A549 (cell line): ENCODE data around the gene GRK3. TPM values are rescaled to one million over a fixed set of nuclear protein-coding genes. Genes with fewer than 3 reads are reported as not detected.

Experiments used
- ATAC-seq, 2 experiments: fragments of 200-7000 bp in 1 of 2; fragments of >200 bp in 1 of 2; cut with Nextera tagmentation in 1 of 2; cut with Tn5 transposase in 1 of 2; 3 replicates each; pipeline versions ENCODE4 v1.8.0 to v1.9.1; 2018 to 2020; ENCODE audit warnings: mild to moderate bottlenecking in 1 of 2, moderate library complexity in 1 of 2
- CTCF ChIA-PET: fragments of 300-600 bp; sonication (Branson Sonifier 250); formaldehyde crosslinking; extraction: SDS; loops from one replicate; lab custom pipeline; 2021; ENCODE audit warnings: antibody characterized with exemption, inconsistent platforms; lab: Yijun Ruan, JAX
- POLR2A ChIA-PET: fragments of 350-600 bp; formaldehyde crosslinking; extraction: SDS; loops from one replicate; lab custom pipeline; 2021; ENCODE audit warnings: antibody characterized with exemption, inconsistent platforms; lab: Yijun Ruan, JAX
- DNase-seq, 2 experiments: peaks; one replicate each; pipeline versions ENCODE4 v3.0.0 to v3.0.0-alpha.2; 2011 to 2016; ENCODE audit warnings: low read depth in 1 of 2, low spot score in 1 of 2
- FAIRE-seq: peaks from 2 replicates; lab custom pipeline; 2011; peaks lifted over from hg19 to GRCh38; lab: Jason Lieb, UNC
- H3K27ac ChIP-seq, 2 experiments: fragments of >200 bp; sonication (Bioruptor Twin); formaldehyde crosslinking; 3 replicates each; pipeline ENCODE4 v1.5.1; 2016 to 2017
- H3K4me1 ChIP-seq: fragments of >200 bp; sonication (Bioruptor Twin); formaldehyde crosslinking; 3 replicates; pipeline ENCODE4 v1.6.1; 2016
- H3K4me2 ChIP-seq: fragments of >200 bp; sonication (Bioruptor Twin); formaldehyde crosslinking; 3 replicates; pipeline ENCODE4 v1.6.1; 2016
- H3K4me3 ChIP-seq: fragments of >200 bp; sonication (Bioruptor Twin); formaldehyde crosslinking; 3 replicates; pipeline ENCODE4 v1.5.1; 2016
- H3K9me3 ChIP-seq: fragments of >200 bp; sonication (Bioruptor Twin); formaldehyde crosslinking; 3 replicates; pipeline ENCODE4 v1.6.1; 2016
- BCL3 ChIP-seq: fragments of >200 bp; sonication (Bioruptor Twin); formaldehyde crosslinking; IDR thresholded peaks from 3 replicates; pipeline ENCODE4 v1.6.1; 2016
- CBX2 ChIP-seq: fragments of 200-600 bp; sonication (generic); IDR thresholded peaks from 2 replicates; pipeline ENCODE4 v1.6.1; 2016; ENCODE audit warnings: low read depth, mild to moderate bottlenecking, borderline replicate concordance
- CEBPB ChIP-seq, 2 experiments: fragments of >200 bp in 1 of 2; sonication (Bioruptor Twin) in 1 of 2; formaldehyde crosslinking in 1 of 2; IDR thresholded peaks; 2 replicates each; pipeline ENCODE4 v1.6.1; 2012 to 2016
- CHD2 ChIP-seq: fragments of 150-350 bp; IDR thresholded peaks from 2 replicates; pipeline ENCODE4 v1.6.1; 2014; ENCODE audit warnings: low read length; ENCODE audit not compliant: partially characterized antibody
- CHD4 ChIP-seq: fragments of 200-600 bp; sonication (generic); IDR thresholded peaks from 2 replicates; pipeline ENCODE4 v1.6.1; 2016; ENCODE audit warnings: antibody characterized with exemption, mild to moderate bottlenecking, borderline replicate concordance
- ESRRA ChIP-seq: fragments of 150-350 bp; IDR thresholded peaks from 2 replicates; pipeline ENCODE4 v1.6.1; 2014; ENCODE audit warnings: mild to moderate bottlenecking, low read length, borderline replicate concordance
- FOSL2 ChIP-seq, 2 experiments: fragments of 450-650 bp in 1 of 2; fragments of >200 bp in 1 of 2; sonication (Bioruptor Twin) in 1 of 2; formaldehyde crosslinking; IDR thresholded peaks; 2 replicates each; pipeline versions ENCODE4 v1.5.0 to v1.6.1; 2016 to 2020; ENCODE audit warnings: mild to moderate bottlenecking in 1 of 2, moderate library complexity in 1 of 2
- HDAC2 ChIP-seq: fragments of 200-600 bp; sonication (generic); IDR thresholded peaks from 2 replicates; pipeline ENCODE4 v1.6.1; 2016
- HEYL ChIP-seq: fragments of 250-450 bp; sonication (Bioruptor Pico); IDR thresholded peaks from 2 replicates; pipeline ENCODE4 v1.8.0; 2021; ENCODE audit warnings: mild to moderate bottlenecking, moderate library complexity
- HOXA7 ChIP-seq: fragments of 250-450 bp; sonication (Bioruptor Pico); IDR thresholded peaks from 2 replicates; pipeline ENCODE4 v1.5.0; 2020; ENCODE audit warnings: mild to moderate bottlenecking, moderate library complexity
- JUNB ChIP-seq: fragments of >200 bp; sonication (Bioruptor Twin); formaldehyde crosslinking; IDR thresholded peaks from 2 replicates; pipeline ENCODE4 v1.6.1; 2016
- MAZ ChIP-seq: fragments of 150-350 bp; IDR thresholded peaks from 2 replicates; pipeline ENCODE4 v1.6.1; 2014; ENCODE audit warnings: antibody characterized with exemption, low read depth, low read length, borderline replicate concordance
- NR3C1 ChIP-seq: fragments of >200 bp; sonication (Bioruptor Twin); formaldehyde crosslinking; IDR thresholded peaks from 3 replicates; pipeline ENCODE4 v1.6.1; 2017
- PHF8 ChIP-seq: fragments of 200-600 bp; sonication (generic); IDR thresholded peaks from 2 replicates; pipeline ENCODE4 v1.6.1; 2016; ENCODE audit warnings: low read depth, mild to moderate bottlenecking, antibody characterized with exemption, moderate library complexity, borderline replicate concordance
- POLR2A ChIP-seq: IDR thresholded peaks from 2 replicates; pipeline ENCODE4 v1.6.1; 2012; ENCODE audit warnings: mild to moderate bottlenecking, low read length
- RAD21 ChIP-seq, 2 experiments: fragments of >200 bp in 1 of 2; sonication (Bioruptor Twin) in 1 of 2; formaldehyde crosslinking in 1 of 2; IDR thresholded peaks in 1 of 2; conservative IDR thresholded peaks in 1 of 2; 2 replicates in 1 of 2; 3 replicates in 1 of 2; pipeline ENCODE4 v1.6.1; 2012 to 2018; ENCODE audit warnings: inconsistent platforms in 1 of 2
- RARB ChIP-seq: fragments of 250-450 bp; sonication (Bioruptor Pico); IDR thresholded peaks from 2 replicates; pipeline ENCODE4 v1.8.0; 2021; ENCODE audit warnings: mild to moderate bottlenecking, moderate library complexity
- RCOR1 ChIP-seq: fragments of 150-350 bp; IDR thresholded peaks from 2 replicates; pipeline ENCODE4 v1.6.1; 2014; ENCODE audit warnings: antibody characterized with exemption, low read length, low read depth
- RFX5 ChIP-seq: fragments of 450-650 bp; IDR thresholded peaks from 2 replicates; pipeline ENCODE4 v1.7.1; 2014; ENCODE audit warnings: antibody characterized with exemption, mild to moderate bottlenecking, moderate library complexity
- SMC3 ChIP-seq: fragments of >200 bp; sonication (Bioruptor Twin); formaldehyde crosslinking; IDR thresholded peaks from 3 replicates; pipeline ENCODE4 v1.6.1; 2018; ENCODE audit warnings: inconsistent platforms
- SREBF2 ChIP-seq: fragments of 450-650 bp; IDR thresholded peaks from 2 replicates; pipeline ENCODE4 v1.6.1; 2014; ENCODE audit warnings: mild to moderate bottlenecking, moderate library complexity
- USF2 ChIP-seq: fragments of 450-650 bp; IDR thresholded peaks from 2 replicates; pipeline ENCODE4 v1.6.1; 2014; ENCODE audit warnings: antibody characterized with exemption
- ZFP36 ChIP-seq: fragments of 450-650 bp; IDR thresholded peaks from 2 replicates; pipeline ENCODE4 v1.6.1; 2014; ENCODE audit warnings: borderline replicate concordance; ENCODE audit not compliant: partially characterized antibody
- WGBS: methylation state at CpG from one replicate; pipeline ENCODE4 v1.1.6; 2017; ENCODE audit errors: missing lambda C conversion rate; 5-methylcytosine and 5-hydroxymethylcytosine counted together
- polyA plus RNA-seq, 4 experiments: library from polyadenylated mRNA; depleted of rRNA in 3 of 4; stranded (reverse); fragments of >200 nt; fragmentation: RNase III in 1 of 4; extraction: RNeasy Plus Mini Kit Qiagen cat#74134 plus additional on column Dnase treatment in 1 of 4; gene quantifications; 2 replicates in 3 of 4; 3 replicates in 1 of 4; pipeline ENCODE4 v1.2.3, GENCODE V29; 2011 to 2017
- TF ChIP-seq, protein P1 (sequence below): IDR thresholded peaks from 2 replicates; pipeline ENCODE4 v1.6.1; 2012
- TF ChIP-seq, protein P2 (sequence below): IDR thresholded peaks from 2 replicates; pipeline ENCODE4 v1.6.1; 2012

Gene GRK3
- polyA plus RNA-seq, 2 of the 4 experiments (the other 2 are of a cell fraction) = 3.9 to 6.5 TPM

DNA sequence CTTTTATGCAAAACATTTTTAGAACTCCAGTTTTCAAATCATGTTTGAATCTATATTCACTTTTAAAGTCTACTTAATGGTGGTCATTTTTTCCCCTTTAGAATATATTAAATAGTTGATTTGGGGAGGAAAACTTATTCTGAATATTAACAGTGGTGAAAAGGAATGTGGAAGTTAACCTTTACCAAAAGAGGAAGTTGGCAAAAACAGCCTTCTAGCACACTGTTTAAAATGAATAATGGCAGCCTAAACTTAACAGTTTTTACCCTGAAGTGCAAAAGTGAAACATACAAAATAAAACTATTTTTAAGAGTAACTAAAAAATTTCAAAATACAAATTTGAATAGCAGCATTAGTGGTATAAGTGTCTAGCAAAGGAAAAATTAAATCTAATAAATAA lies 86.4 kb downstream of the GRK3 start:
- FAIRE-seq = no peak
- ChIA-PET CTCF (no interaction called here), POLR2A (no interaction called here)
- TF ChIP-seq SMC3 = no peak
- TF ChIP-seq, protein P1, sequence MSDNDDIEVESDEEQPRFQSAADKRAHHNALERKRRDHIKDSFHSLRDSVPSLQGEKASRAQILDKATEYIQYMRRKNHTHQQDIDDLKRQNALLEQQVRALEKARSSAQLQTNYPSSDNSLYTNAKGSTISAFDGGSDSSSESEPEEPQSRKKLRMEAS = no peak
- no peak overlapping the region for H3K27ac ChIP-seq
- no peak overlapping the region for H3K4me3 ChIP-seq
- H3K9me3 ChIP-seq = no peaks in the 10 kb centered on the region
- no peak for DNase-seq
- ATAC-seq = no peak
- H3K4me1 ChIP-seq = no peaks in the 10 kb centered on the region
- H3K4me2 ChIP-seq = no peak overlapping the region

DNA sequence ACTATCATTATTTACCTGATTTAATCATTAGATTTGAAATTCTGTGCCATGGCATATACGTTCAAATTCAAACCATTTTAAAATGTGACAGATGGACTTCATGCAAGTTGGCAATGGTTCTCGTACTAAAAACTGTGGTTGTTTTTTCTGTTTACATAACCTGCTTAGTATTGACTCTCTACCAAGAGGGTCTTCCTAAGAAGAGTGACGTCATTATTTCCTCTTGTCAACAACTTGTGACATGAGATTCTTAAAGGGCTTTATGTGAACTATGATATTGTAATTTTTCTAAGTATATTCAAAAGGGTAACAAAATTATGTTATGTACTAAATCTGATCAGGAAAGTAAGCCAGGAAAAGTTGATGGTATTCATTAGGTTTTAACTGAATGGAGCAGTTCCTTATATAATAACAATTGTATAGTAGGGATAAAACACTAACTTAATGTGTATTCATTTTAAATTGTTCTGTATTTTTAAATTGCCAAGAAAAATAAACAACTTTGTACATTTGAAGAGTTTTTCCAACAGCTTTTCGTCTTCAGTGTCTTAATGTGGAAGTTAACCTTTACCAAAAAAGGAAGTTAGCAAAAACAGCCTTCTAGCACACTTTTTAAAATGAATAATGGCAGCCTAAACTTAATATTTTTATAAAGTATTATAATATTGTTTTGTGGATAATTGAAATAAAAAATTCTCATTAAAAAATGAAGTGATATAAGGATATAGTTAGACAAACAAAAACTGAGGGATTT lies 87.0 kb downstream of the GRK3 start:
- no peak overlapping the region for H3K4me3 ChIP-seq
- ChIA-PET CTCF (no interaction called here), POLR2A (no interaction called here)
- no peak overlapping the region for H3K4me2 ChIP-seq
- H3K9me3 ChIP-seq = no peaks in the 10 kb centered on the region
- ATAC-seq (no peak), DNase-seq (no peak), FAIRE-seq (no peak)
- no peak overlapping the region for H3K27ac ChIP-seq
- TF ChIP-seq CEBPB (IDR thresholded peaks at IDR 0.05) (no peak), RCOR1 (no peak), HEYL (CRISPR knock-in tag) (no peak), HOXA7 (CRISPR knock-in tag) (no peak), MAZ (no peak), USF2 (no peak), FOSL2 (IDR thresholded peaks at IDR 0.05) (no peak), FOSL2 (CRISPR knock-in tag; IDR thresholded peaks at IDR 0.05) (no peak), ZFP36 (no peak), JUNB (no peak), RAD21 (conservative IDR thresholded peaks at IDR 0.05 in 1 of 2, IDR thresholded peaks at IDR 0.05 in 1 of 2) (no peak), RFX5 (no peak), HDAC2 (no peak), CBX2 (no peak)
- TF ChIP-seq, protein P2, sequence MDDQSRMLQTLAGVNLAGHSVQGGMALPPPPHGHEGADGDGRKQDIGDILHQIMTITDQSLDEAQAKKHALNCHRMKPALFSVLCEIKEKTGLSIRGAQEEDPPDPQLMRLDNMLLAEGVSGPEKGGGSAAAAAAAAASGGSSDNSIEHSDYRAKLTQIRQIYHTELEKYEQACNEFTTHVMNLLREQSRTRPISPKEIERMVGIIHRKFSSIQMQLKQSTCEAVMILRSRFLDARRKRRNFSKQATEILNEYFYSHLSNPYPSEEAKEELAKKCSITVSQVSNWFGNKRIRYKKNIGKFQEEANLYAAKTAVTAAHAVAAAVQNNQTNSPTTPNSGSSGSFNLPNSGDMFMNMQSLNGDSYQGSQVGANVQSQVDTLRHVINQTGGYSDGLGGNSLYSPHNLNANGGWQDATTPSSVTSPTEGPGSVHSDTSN = no peak
- H3K4me1 ChIP-seq = no peaks in the 10 kb centered on the region
- 82% methylated on average over 4 of the region's 4 CpGs for WGBS

DNA sequence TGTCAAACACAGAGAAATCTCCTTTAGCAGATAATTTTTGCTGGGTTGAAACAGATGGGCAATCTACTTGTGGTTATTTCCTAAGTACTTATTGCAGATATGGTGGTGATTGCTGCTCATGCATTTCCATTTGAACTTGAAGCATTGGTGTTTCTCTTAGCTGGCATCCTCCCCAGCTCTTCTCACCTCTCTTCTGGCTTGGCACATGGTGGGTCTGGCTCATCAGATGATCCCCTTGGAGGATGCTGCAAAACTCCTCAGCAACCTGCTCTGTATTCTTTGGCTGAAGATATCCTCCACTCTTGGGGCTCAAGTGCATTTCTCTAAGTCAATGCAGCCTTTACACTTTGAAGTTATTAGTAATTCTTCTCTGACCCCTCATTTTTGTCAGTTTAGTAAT lies 90.2 kb downstream of the GRK3 start:
- ATAC-seq = no peak
- no peak overlapping the region for H3K4me2 ChIP-seq
- no peak for FAIRE-seq

More for the DNA sequence above, 90.2 kb downstream of the GRK3 start:
- Histone ChIP-seq H3K4me3 (no peak overlapping the region), H3K4me1 (no peaks in the 10 kb centered on the region), H3K9me3 (no peaks in the 10 kb centered on the region), H3K27ac (no peak overlapping the region)
- CTCF ChIA-PET = no interaction called here
- TF ChIP-seq ESRRA (no peak), CHD2 (no peak), NR3C1 (no peak), RARB (CRISPR knock-in tag) (no peak), BCL3 (no peak), HEYL (CRISPR knock-in tag) (no peak), SREBF2 (no peak), CHD4 (no peak), PHF8 (no peak), POLR2A (no peak)
- TF ChIP-seq, all 56 proteins: peak for 0
- DNase-seq = no peak
- POLR2A ChIA-PET = no interaction called here
